Measurements from ENCODE around the gene PAX2. TPM values are rescaled to one million over a fixed set of nuclear protein-coding genes. Genes with fewer than 3 reads are reported as not detected.
A peak's percentile ranks its signal among the peaks of the same experiment; 100 is the strongest.

PAX2 gene
- polyA plus RNA-seq, 3 donors: not detected

DNA sequence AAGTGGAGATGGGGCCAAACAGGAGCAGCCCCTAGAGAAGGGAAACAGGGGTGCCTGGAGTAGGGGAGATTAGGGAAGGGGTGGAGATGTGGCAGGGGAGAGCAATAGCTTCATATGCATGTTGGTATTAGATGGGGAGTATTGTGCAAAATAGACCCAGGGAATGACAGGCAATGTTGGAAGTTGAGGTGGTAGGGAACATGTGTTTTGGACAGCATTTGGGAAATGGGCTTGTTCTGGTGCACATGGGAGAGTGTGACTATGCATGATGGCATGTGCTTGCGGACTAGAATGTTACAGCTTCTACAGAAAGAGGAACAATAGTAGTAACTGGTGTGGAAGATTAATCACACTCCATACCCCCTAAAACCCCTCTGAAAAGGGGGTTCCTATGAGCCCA is 10.4 kb downstream of the PAX2 start:
- Mint-ChIP-seq H3K27me3 (ENCODE audit: low read depth in 3 of 3) (peaks cover 65 to 91% (median 80%) of the 10 kb centered on the region in 3 donors), H3K27ac (no peak overlapping the region), H3K4me1 (no peaks in the 10 kb centered on the region), H3K9me3 (peaks cover 0 to 4% (median 0%) of the 10 kb centered on the region in 7 donors), H3K36me3 (no peaks in the 10 kb centered on the region), H3K4me3 (peak overlapping the region in 1 of 2 donors; percentile 40)
- H3K27me3 ChIP-seq (ENCODE audit: control insufficient read depth in 2 of 2, insufficient read depth in 2 of 2, low read length in 2 of 2): peaks cover 58 to 87% of the 10 kb centered on the region in 2 donors
- H3K36me3 ChIP-seq (replicated peaks in 1 of 2; ENCODE audit: control insufficient read depth in 1 of 2, insufficient read depth in 2 of 2, low read length in 2 of 2): no peaks in the 10 kb centered on the region
- H2AFZ ChIP-seq (ENCODE audit: insufficient read depth, low read depth, low read length, poor library complexity, severe bottlenecking): no peak overlapping the region
- no peak overlapping the region for H3K4me3 ChIP-seq (replicated peaks in 1 of 3; ENCODE audit: low read depth in 2 of 3, low read length in 3 of 3)
- DNase-seq: no peak
- H3K9ac ChIP-seq (ENCODE audit: insufficient read depth, low read length, poor library complexity, severe bottlenecking): no peak overlapping the region
- intact Hi-C loops (cut with micrococcal nuclease): no loop called here
- no peaks in the 10 kb centered on the region for H3K4me1 ChIP-seq (ENCODE audit: control insufficient read depth in 1 of 2, insufficient read depth in 2 of 2, low read length in 2 of 2)
- H3K79me2 ChIP-seq (ENCODE audit: insufficient read depth, low read length): no peaks in the 10 kb centered on the region
- no CpG with 5 or more reads among the region's 1 CpG for WGBS (ENCODE audit: insufficient coverage)
- TF ChIP-seq, protein P1, sequence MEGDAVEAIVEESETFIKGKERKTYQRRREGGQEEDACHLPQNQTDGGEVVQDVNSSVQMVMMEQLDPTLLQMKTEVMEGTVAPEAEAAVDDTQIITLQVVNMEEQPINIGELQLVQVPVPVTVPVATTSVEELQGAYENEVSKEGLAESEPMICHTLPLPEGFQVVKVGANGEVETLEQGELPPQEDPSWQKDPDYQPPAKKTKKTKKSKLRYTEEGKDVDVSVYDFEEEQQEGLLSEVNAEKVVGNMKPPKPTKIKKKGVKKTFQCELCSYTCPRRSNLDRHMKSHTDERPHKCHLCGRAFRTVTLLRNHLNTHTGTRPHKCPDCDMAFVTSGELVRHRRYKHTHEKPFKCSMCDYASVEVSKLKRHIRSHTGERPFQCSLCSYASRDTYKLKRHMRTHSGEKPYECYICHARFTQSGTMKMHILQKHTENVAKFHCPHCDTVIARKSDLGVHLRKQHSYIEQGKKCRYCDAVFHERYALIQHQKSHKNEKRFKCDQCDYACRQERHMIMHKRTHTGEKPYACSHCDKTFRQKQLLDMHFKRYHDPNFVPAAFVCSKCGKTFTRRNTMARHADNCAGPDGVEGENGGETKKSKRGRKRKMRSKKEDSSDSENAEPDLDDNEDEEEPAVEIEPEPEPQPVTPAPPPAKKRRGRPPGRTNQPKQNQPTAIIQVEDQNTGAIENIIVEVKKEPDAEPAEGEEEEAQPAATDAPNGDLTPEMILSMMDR (IDR thresholded peaks at IDR 0.05): no peak
- no peaks in the 10 kb centered on the region for H4K20me1 ChIP-seq (ENCODE audit: insufficient read depth, low read length)
- H3K27ac ChIP-seq (ENCODE audit: low read depth in 1 of 2, low read length in 2 of 2): no peak overlapping the region
- no peak overlapping the region for H3K4me2 ChIP-seq (replicated peaks; ENCODE audit: extremely low read depth, low read length, poor library complexity, severe bottlenecking)
- H3K9me3 ChIP-seq (replicated peaks in 1 of 2; ENCODE audit: control insufficient read depth in 1 of 2, insufficient read depth in 1 of 2, low read length in 2 of 2): peaks cover 0 to 9% of the 10 kb centered on the region in 2 donors

DNA sequence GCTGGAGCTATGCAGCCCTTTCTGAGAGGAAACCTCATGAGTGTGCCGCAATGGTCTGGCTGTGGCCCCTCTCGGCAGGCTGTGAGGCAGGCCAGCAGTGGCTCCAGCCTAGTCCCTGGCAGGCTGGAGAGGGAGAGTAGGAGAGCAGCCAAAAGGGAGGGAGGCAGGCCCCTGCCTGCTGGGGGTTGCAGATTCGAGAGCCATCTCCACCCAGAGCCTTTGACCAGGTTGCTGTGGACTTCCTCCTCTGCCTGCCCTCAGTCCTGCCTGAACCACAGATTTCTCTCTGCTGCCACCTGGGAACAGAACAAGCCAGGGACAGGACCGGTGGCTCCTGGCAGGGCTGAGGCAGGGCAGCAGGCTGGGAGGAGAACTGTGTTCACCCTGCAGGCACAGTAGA is 13.9 kb downstream of the PAX2 start:
- H3K36me3 Mint-ChIP-seq: no peaks in the 10 kb centered on the region
- no peaks in the 10 kb centered on the region for H3K36me3 ChIP-seq (replicated peaks in 1 of 2; ENCODE audit: control insufficient read depth in 1 of 2, insufficient read depth in 2 of 2, low read length in 2 of 2)
- TF ChIP-seq, protein P1 (IDR thresholded peaks at IDR 0.05): no peak
- no peaks in the 10 kb centered on the region for H4K20me1 ChIP-seq (ENCODE audit: insufficient read depth, low read length)
- H2AFZ ChIP-seq (ENCODE audit: insufficient read depth, low read depth, low read length, poor library complexity, severe bottlenecking): no peak overlapping the region
- intact Hi-C loops (cut with micrococcal nuclease): no loop called here
- peaks cover 28 to 64% of the 10 kb centered on the region in 2 donors for H3K27me3 ChIP-seq (ENCODE audit: control insufficient read depth in 2 of 2, insufficient read depth in 2 of 2, low read length in 2 of 2)
- no peak overlapping the region for H3K4me2 ChIP-seq (replicated peaks; ENCODE audit: extremely low read depth, low read length, poor library complexity, severe bottlenecking)
- no peak for DNase-seq
- H3K4me3 ChIP-seq (replicated peaks in 1 of 3; ENCODE audit: low read depth in 2 of 3, low read length in 3 of 3): no peak overlapping the region
- no peaks in the 10 kb centered on the region for H3K4me1 Mint-ChIP-seq
- H3K27ac Mint-ChIP-seq: no peak overlapping the region
- no peak overlapping the region for H3K9ac ChIP-seq (ENCODE audit: insufficient read depth, low read length, poor library complexity, severe bottlenecking)
- H3K9me3 ChIP-seq (replicated peaks in 1 of 2; ENCODE audit: control insufficient read depth in 1 of 2, insufficient read depth in 1 of 2, low read length in 2 of 2): no peaks in the 10 kb centered on the region
- WGBS (ENCODE audit: insufficient coverage): 51% methylated on average over 4 of the region's 4 CpGs
- H3K4me1 ChIP-seq (ENCODE audit: control insufficient read depth in 1 of 2, insufficient read depth in 2 of 2, low read length in 2 of 2): no peaks in the 10 kb centered on the region
- peaks cover 0 to 2% (median 0%) of the 10 kb centered on the region in 7 donors for H3K9me3 Mint-ChIP-seq
- no peak overlapping the region for H3K4me3 Mint-ChIP-seq
- H3K27ac ChIP-seq (ENCODE audit: low read depth in 1 of 2, low read length in 2 of 2): no peak overlapping the region
- no peaks in the 10 kb centered on the region for H3K79me2 ChIP-seq (ENCODE audit: insufficient read depth, low read length)
- peaks cover 52 to 79% (median 64%) of the 10 kb centered on the region in 3 donors for H3K27me3 Mint-ChIP-seq (ENCODE audit: low read depth in 3 of 3)

All from CD14-positive monocyte (primary cell).